SH-SY5Y (cell line): ENCODE data around the gene CFAP161.

Experiments
- GATA2 ChIP-seq: IDR thresholded peaks from 2 replicates; pipeline ENCODE4 v1.6.1; 2011; ENCODE audit warnings: mild to moderate bottlenecking, low read depth, low read length
- GATA3 ChIP-seq: IDR thresholded peaks from 2 replicates; pipeline ENCODE4 v1.6.1; 2011; ENCODE audit warnings: low read depth, mild to moderate bottlenecking, low read length, moderate library complexity

- no peak for TF ChIP-seq GATA2
- TF ChIP-seq GATA3, result no peak
Observed at GRCh38 chr15:81117581-81117980, 16.5 kb upstream of the CFAP161 start.
